Testis (tissue), 3 donors: ENCODE measurements around the gene ELMO1. TPM values are rescaled to one million over a fixed set of nuclear protein-coding genes. Genes with fewer than 3 reads are reported as not detected.

Experiments
- DNase-seq: peaks from one replicate; pipeline ENCODE4 v3.0.0-alpha.2; 2019
- H3K27ac ChIP-seq, 2 donors: fragments of 200-600 bp; sonication (generic); one replicate each; pipeline ENCODE4 v1.5.1; 2019
- H3K27me3 ChIP-seq: fragments of 200-600 bp; sonication (generic); one replicate; pipeline ENCODE4 v1.5.1; 2019
- H3K36me3 ChIP-seq: fragments of 200-600 bp; sonication (generic); one replicate; pipeline ENCODE4 v1.5.1; 2017; ENCODE audit warnings: low read depth; ENCODE audit errors: missing control alignments
- H3K4me1 ChIP-seq: fragments of 200-600 bp; sonication (generic); one replicate; pipeline ENCODE4 v1.5.1; 2019
- H3K4me3 ChIP-seq, 2 donors: fragments of 200-600 bp; sonication (generic); one replicate each; pipeline ENCODE4 v1.5.1; 2017 to 2019
- H3K9me3 ChIP-seq: fragments of 200-600 bp; sonication (generic); one replicate; pipeline ENCODE4 v1.5.1; 2017
- CTCF ChIP-seq, 3 experiments: fragments of 450-650 bp in 2 of 3; fragments of 200-600 bp in 1 of 3; sonication (generic) in 1 of 3; IDR thresholded peaks; one replicate each; pipeline ENCODE4 v1.5.1; 2016 to 2019; ENCODE audit warnings: antibody characterized with exemption in 3 of 3, mild to moderate bottlenecking in 2 of 3, moderate library complexity in 1 of 3
- POLR2A ChIP-seq: fragments of 450-650 bp; IDR thresholded peaks from one replicate; pipeline ENCODE4 v1.6.1; 2017; ENCODE audit warnings: antibody characterized with exemption, mild to moderate bottlenecking, moderate library complexity
- WGBS, 2 donors: methylation state at CpG; one replicate each; pipeline ENCODE4 v1.1.5; 2018; 5-methylcytosine and 5-hydroxymethylcytosine counted together
- intact Hi-C: fragments of 100-400 bp; cut with DNase I; formaldehyde crosslinking; loops from one replicate; pipeline ENCODE4 v1.15.1; 2023; ENCODE audit warnings: low total_unique reads
- polyA plus RNA-seq: library from polyadenylated mRNA; stranded (reverse); fragments of 350-450 nt; fragmentation: Illumina TruSeq; extraction: RNeasy Lipid Tissue Mini Kit (QIAGEN cat#74804); gene quantifications from one replicate; pipeline ENCODE4 v1.2.3, GENCODE V29; 2014; ENCODE audit warnings: low read depth, low replicate concordance; ENCODE audit not compliant: insufficient read depth
- total RNA-seq, 2 donors: library from RNA; depleted of rRNA; stranded (reverse); fragments of >200 nt; gene quantifications; one replicate each; pipeline ENCODE4 v1.2.3, GENCODE V29; 2016

The ELMO1 gene
- total and polyA plus RNA-seq, 3 donors from 2014 or later, result 12.9 to 47.2 (median 36.5) TPM

- H3K27me3 ChIP-seq, result no peaks in the 10 kb centered on the region
- H3K4me3 ChIP-seq, result no peak overlapping the region
- no peak for DNase-seq
- H3K36me3 ChIP-seq, result no peaks in the 10 kb centered on the region
- no peaks in the 10 kb centered on the region for H3K9me3 ChIP-seq
- 80 to 87% methylated on average over 5 of the region's 5 CpGs for WGBS, 2 donors
- TF ChIP-seq POLR2A (no peak), CTCF (IDR thresholded peaks at IDR 0.05) (no peak)
- intact Hi-C loops, result no loop called here
- H3K27ac ChIP-seq, result no peak overlapping the region
- no peaks in the 10 kb centered on the region for H3K4me1 ChIP-seq
These were observed 448.2 kb downstream of the ELMO1 start for GRCh38 chr7:37000511-37000910.

- Histone ChIP-seq H3K27ac (no peak overlapping the region), H3K36me3 (no peaks in the 10 kb centered on the region), H3K4me1 (no peaks in the 10 kb centered on the region), H3K27me3 (no peaks in the 10 kb centered on the region), H3K9me3 (no peaks in the 10 kb centered on the region), H3K4me3 (no peak overlapping the region)
- intact Hi-C loops, result no loop called here
- DNase-seq, result no peak
- 70% methylated on average over 9 of the region's 9 CpGs for WGBS, 2 donors
- TF ChIP-seq CTCF (IDR thresholded peaks at IDR 0.05) (no peak), POLR2A (no peak)
These were observed 448.8 kb downstream of the ELMO1 start for GRCh38 chr7:36999626-37000485.

GRCh38 chr7:36995776-36996175, 452.9 kb downstream of the ELMO1 start:
- Histone ChIP-seq H3K4me1 (no peaks in the 10 kb centered on the region), H3K36me3 (no peaks in the 10 kb centered on the region), H3K9me3 (no peaks in the 10 kb centered on the region), H3K27ac (no peak overlapping the region), H3K4me3 (no peak overlapping the region), H3K27me3 (no peaks in the 10 kb centered on the region)
- intact Hi-C loops, result no loop called here
- TF ChIP-seq POLR2A (no peak), CTCF (IDR thresholded peaks at IDR 0.05) (no peak)
- 52 to 65% methylated on average over 2 of the region's 2 CpGs for WGBS, 2 donors
- no peak for DNase-seq

GRCh38 chr7:36994456-36995112, 454.1 kb downstream of the ELMO1 start:
- DNase-seq, result no peak
- intact Hi-C loops, result no loop called here
- no peaks in the 10 kb centered on the region for H3K9me3 ChIP-seq
- no peaks in the 10 kb centered on the region for H3K4me1 ChIP-seq
- 68 to 94% methylated on average over 1 of the region's 1 CpG for WGBS, 2 donors
- no peaks in the 10 kb centered on the region for H3K27me3 ChIP-seq
- H3K27ac ChIP-seq, result no peak overlapping the region
- no peak for TF ChIP-seq CTCF (IDR thresholded peaks at IDR 0.05)
- TF ChIP-seq POLR2A, result no peak
- no peak overlapping the region for H3K4me3 ChIP-seq
- H3K36me3 ChIP-seq, result no peaks in the 10 kb centered on the region
